ENCODE measurements around the gene TCAP. TPM values are rescaled to one million over a fixed set of nuclear protein-coding genes. Genes with fewer than 3 reads are reported as not detected.
A peak's percentile ranks its signal among the peaks of the same experiment; 100 is the strongest.

The TCAP gene
- total and polyA plus RNA-seq, 2 experiments from 2014 or later: 0.61 to 2.1 TPM

DNA sequence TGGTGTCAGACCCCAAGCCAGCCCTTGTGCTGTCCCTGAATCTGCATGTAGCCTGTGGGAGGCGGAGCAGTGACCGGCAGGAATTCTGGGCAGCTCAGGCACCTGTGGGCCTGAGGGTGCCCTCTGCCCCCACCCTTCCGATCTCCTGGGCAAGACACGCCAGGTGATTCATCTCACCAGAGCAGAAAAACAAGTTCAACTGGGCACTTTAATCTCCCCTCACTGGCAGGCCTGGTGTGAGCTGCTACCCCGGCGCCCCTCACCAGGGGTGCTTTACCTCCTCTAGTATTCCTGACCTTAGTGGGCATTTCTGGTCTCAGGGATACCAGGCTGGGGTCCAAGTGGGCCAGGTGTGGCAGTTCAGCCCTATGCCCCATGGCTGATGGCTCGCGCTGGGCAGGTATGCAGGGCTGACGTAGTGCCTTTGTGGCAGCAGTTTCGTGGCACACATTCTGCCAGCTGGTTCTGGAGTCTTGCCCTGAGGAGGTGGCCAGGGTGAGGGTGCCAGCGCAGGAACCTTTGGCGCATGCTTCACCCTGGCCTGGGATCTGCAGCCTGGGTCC lies 40.7 kb downstream of the TCAP start:
- Histone ChIP-seq H2AFZ (no peak overlapping the region), H3K27me3 (ENCODE audit: insufficient read depth) (no peaks in the 10 kb centered on the region), H3K9me2 (ENCODE audit: insufficient read depth) (no peaks in the 10 kb centered on the region), H3K79me2 (replicated peaks; ENCODE audit: insufficient read depth) (peaks cover 66% of the 10 kb centered on the region), H3K4me2 (peak overlapping the region; percentile 62; the same call in 1 of the 2 replicates), H3K36me3 (ENCODE audit: insufficient read depth) (peaks cover 20% of the 10 kb centered on the region), H3F3A (replicated peaks; ENCODE audit: low read depth) (0 out of 2 replicates have a peak, but pooled peaks cover 2% of the 10 kb centered on the region), H4K20me1 (replicated peaks; ENCODE audit: insufficient read depth) (peaks cover 32% of the 10 kb centered on the region), H3K4me1 (ENCODE audit: insufficient read depth) (peaks cover 47% of the 10 kb centered on the region), H3K27ac (ENCODE audit: low read depth) (peak overlapping the region; percentile 63), H3K4me3 (no peak overlapping the region)
- no peak for DNase-seq (ENCODE audit: low spot score)
- Mint-ChIP-seq H3K27ac (peak overlapping the region; percentile 89; the same call in 1 of the 2 replicates), H3K4me1 (peaks cover 50% of the 10 kb centered on the region), H3K27me3 (ENCODE audit: insufficient read depth, low read depth, poor library complexity) (peaks cover 2% of the 10 kb centered on the region), H3K9me3 (no peaks in the 10 kb centered on the region), H3K4me3 (no peak overlapping the region), H3K36me3 (ENCODE audit: low read depth) (peaks cover 59% of the 10 kb centered on the region)
- ATAC-seq: peak; percentile 11
- TF ChIP-seq STAT1 (IDR thresholded peaks at IDR 0.05; ENCODE audit: unreplicated experiment) (no peak), CREB1 (CRISPR knock-in tag; IDR thresholded peaks at IDR 0.05; ENCODE audit: low read depth) (no peak), ZNF114 (CRISPR knock-in tag; IDR thresholded peaks at IDR 0.05) (no peak), JUNB (IDR thresholded peaks at IDR 0.05; ENCODE audit: unreplicated experiment) (no peak), EZH2 (IDR thresholded peaks at IDR 0.05; ENCODE audit: low read depth, unreplicated experiment) (no peak), ZNF331 (CRISPR knock-in tag; IDR thresholded peaks at IDR 0.05; ENCODE audit: low read depth) (no peak), EZH2phosphoT487 (IDR thresholded peaks at IDR 0.05; ENCODE audit: unreplicated experiment) (no peak), POLR2AphosphoS5 (IDR thresholded peaks at IDR 0.05; ENCODE audit: low read depth) (no peak), NANOG (IDR thresholded peaks at IDR 0.05; ENCODE audit: borderline replicate concordance) (no peak)
- TF ChIP-seq, protein P1, sequence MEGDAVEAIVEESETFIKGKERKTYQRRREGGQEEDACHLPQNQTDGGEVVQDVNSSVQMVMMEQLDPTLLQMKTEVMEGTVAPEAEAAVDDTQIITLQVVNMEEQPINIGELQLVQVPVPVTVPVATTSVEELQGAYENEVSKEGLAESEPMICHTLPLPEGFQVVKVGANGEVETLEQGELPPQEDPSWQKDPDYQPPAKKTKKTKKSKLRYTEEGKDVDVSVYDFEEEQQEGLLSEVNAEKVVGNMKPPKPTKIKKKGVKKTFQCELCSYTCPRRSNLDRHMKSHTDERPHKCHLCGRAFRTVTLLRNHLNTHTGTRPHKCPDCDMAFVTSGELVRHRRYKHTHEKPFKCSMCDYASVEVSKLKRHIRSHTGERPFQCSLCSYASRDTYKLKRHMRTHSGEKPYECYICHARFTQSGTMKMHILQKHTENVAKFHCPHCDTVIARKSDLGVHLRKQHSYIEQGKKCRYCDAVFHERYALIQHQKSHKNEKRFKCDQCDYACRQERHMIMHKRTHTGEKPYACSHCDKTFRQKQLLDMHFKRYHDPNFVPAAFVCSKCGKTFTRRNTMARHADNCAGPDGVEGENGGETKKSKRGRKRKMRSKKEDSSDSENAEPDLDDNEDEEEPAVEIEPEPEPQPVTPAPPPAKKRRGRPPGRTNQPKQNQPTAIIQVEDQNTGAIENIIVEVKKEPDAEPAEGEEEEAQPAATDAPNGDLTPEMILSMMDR (conservative IDR thresholded peaks at IDR 0.05; ENCODE audit: low read depth in 2 of 2): no peak
- TF ChIP-seq, protein P2, sequence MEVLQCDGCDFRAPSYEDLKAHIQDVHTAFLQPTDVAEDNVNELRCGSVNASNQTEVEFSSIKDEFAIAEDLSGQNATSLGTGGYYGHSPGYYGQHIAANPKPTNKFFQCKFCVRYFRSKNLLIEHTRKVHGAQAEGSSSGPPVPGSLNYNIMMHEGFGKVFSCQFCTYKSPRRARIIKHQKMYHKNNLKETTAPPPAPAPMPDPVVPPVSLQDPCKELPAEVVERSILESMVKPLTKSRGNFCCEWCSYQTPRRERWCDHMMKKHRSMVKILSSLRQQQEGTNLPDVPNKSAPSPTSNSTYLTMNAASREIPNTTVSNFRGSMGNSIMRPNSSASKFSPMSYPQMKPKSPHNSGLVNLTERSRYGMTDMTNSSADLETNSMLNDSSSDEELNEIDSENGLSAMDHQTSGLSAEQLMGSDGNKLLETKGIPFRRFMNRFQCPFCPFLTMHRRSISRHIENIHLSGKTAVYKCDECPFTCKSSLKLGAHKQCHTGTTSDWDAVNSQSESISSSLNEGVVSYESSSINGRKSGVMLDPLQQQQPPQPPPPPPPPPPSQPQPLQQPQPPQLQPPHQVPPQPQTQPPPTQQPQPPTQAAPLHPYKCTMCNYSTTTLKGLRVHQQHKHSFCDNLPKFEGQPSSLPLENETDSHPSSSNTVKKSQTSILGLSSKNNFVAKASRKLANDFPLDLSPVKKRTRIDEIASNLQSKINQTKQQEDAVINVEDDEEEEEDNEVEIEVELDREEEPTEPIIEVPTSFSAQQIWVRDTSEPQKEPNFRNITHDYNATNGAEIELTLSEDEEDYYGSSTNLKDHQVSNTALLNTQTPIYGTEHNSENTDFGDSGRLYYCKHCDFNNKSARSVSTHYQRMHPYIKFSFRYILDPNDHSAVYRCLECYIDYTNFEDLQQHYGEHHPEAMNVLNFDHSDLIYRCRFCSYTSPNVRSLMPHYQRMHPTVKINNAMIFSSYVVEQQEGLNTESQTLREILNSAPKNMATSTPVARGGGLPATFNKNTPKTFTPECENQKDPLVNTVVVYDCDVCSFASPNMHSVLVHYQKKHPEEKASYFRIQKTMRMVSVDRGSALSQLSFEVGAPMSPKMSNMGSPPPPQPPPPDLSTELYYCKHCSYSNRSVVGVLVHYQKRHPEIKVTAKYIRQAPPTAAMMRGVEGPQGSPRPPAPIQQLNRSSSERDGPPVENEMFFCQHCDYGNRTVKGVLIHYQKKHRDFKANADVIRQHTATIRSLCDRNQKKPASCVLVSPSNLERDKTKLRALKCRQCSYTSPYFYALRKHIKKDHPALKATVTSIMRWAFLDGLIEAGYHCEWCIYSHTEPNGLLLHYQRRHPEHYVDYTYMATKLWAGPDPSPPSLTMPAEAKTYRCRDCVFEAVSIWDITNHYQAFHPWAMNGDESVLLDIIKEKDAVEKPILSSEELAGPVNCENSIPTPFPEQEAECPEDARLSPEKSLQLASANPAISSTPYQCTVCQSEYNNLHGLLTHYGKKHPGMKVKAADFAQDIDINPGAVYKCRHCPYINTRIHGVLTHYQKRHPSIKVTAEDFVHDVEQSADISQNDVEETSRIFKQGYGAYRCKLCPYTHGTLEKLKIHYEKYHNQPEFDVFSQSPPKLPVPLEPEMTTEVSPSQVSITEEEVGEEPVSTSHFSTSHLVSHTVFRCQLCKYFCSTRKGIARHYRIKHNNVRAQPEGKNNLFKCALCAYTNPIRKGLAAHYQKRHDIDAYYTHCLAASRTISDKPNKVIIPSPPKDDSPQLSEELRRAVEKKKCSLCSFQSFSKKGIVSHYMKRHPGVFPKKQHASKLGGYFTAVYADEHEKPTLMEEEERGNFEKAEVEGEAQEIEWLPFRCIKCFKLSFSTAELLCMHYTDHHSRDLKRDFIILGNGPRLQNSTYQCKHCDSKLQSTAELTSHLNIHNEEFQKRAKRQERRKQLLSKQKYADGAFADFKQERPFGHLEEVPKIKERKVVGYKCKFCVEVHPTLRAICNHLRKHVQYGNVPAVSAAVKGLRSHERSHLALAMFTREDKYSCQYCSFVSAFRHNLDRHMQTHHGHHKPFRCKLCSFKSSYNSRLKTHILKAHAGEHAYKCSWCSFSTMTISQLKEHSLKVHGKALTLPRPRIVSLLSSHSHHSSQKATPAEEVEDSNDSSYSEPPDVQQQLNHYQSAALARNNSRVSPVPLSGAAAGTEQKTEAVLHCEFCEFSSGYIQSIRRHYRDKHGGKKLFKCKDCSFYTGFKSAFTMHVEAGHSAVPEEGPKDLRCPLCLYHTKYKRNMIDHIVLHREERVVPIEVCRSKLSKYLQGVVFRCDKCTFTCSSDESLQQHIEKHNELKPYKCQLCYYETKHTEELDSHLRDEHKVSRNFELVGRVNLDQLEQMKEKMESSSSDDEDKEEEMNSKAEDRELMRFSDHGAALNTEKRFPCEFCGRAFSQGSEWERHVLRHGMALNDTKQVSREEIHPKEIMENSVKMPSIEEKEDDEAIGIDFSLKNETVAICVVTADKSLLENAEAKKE (CRISPR knock-in tag; IDR thresholded peaks at IDR 0.05): no peak
- TF ChIP-seq, protein P3, sequence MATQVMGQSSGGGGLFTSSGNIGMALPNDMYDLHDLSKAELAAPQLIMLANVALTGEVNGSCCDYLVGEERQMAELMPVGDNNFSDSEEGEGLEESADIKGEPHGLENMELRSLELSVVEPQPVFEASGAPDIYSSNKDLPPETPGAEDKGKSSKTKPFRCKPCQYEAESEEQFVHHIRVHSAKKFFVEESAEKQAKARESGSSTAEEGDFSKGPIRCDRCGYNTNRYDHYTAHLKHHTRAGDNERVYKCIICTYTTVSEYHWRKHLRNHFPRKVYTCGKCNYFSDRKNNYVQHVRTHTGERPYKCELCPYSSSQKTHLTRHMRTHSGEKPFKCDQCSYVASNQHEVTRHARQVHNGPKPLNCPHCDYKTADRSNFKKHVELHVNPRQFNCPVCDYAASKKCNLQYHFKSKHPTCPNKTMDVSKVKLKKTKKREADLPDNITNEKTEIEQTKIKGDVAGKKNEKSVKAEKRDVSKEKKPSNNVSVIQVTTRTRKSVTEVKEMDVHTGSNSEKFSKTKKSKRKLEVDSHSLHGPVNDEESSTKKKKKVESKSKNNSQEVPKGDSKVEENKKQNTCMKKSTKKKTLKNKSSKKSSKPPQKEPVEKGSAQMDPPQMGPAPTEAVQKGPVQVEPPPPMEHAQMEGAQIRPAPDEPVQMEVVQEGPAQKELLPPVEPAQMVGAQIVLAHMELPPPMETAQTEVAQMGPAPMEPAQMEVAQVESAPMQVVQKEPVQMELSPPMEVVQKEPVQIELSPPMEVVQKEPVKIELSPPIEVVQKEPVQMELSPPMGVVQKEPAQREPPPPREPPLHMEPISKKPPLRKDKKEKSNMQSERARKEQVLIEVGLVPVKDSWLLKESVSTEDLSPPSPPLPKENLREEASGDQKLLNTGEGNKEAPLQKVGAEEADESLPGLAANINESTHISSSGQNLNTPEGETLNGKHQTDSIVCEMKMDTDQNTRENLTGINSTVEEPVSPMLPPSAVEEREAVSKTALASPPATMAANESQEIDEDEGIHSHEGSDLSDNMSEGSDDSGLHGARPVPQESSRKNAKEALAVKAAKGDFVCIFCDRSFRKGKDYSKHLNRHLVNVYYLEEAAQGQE (IDR thresholded peaks at IDR 0.05; ENCODE audit: unreplicated experiment): no peak
- TF ChIP-seq, protein P4, sequence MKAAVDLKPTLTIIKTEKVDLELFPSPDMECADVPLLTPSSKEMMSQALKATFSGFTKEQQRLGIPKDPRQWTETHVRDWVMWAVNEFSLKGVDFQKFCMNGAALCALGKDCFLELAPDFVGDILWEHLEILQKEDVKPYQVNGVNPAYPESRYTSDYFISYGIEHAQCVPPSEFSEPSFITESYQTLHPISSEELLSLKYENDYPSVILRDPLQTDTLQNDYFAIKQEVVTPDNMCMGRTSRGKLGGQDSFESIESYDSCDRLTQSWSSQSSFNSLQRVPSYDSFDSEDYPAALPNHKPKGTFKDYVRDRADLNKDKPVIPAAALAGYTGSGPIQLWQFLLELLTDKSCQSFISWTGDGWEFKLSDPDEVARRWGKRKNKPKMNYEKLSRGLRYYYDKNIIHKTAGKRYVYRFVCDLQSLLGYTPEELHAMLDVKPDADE (IDR thresholded peaks at IDR 0.05): no peak
